NOMO-1 treated with dmso at 0.1 percent for 144 hours (cell line): ENCODE data around the gene CABLES1.

ENCODE experiments used
- DNase-seq: peaks from one replicate; lab custom pipeline; 2025; ENCODE audit not compliant: unreplicated experiment; lab: John Stamatoyannopoulos, UW

Gene CABLES1

GRCh38 chr18:23211146-23211545 lies 75.9 kb downstream of the CABLES1 start:
- no peak for DNase-seq

- no peak for DNase-seq
These were observed 76.9 kb downstream of the CABLES1 start for GRCh38 chr18:23212161-23212560.

DNA sequence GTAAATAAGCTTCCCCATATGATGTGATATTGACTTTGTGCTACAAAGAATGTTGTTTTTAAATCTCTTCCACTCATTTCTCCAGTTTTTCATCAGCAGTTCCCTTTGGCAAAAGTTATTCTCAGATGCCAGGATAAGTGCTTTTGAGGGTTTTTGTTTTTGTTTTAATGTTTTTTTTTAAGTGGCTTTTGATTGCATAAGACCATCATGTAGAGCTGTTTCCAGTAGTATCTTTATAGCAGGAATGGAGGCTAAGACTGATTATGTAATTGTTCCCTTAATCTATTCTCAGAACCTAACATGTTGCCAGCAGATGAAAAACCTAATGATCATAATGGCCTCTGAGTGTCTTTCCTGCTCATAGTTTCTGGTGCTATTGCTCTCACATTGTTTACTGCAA lies 77.9 kb downstream of the CABLES1 start:
- DNase-seq, result no peak

- DNase-seq, result no peak
These were observed 82.5 kb downstream of the CABLES1 start for GRCh38 chr18:23217781-23218180.

GRCh38 chr18:23220355-23220754 lies 85.1 kb downstream of the CABLES1 start:
- no peak for DNase-seq

- no peak for DNase-seq
These were observed 88.4 kb downstream of the CABLES1 start for GRCh38 chr18:23223641-23224040.

DNA sequence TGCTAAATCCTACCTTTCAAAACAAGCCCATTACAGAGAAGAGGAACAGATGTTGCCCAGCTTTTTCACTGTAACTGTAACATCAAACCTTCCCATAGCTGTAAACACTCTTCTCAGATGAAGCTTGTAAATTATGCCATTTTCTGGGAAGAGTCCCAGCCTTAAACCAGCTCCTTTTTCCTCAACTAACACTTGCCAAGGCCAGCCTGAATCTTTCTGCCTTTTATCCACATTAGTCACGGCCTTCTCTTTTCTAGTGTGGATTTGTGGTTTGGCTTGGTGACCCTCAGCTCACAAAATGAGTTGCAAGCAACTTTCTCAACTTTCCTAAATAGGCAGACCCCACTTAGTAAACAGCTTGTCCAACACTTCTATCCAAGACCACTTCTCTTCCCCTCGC lies 90.2 kb downstream of the CABLES1 start:
- DNase-seq, result no peak

GRCh38 chr18:23226391-23226790 lies 91.1 kb downstream of the CABLES1 start:
- no peak for DNase-seq

GRCh38 chr18:23226930-23227725 lies 91.8 kb downstream of the CABLES1 start:
- no peak for DNase-seq

GRCh38 chr18:23227726-23228070 lies 92.4 kb downstream of the CABLES1 start:
- no peak for DNase-seq

GRCh38 chr18:23228102-23229061 lies 93.1 kb downstream of the CABLES1 start:
- DNase-seq, result no peak

DNA sequence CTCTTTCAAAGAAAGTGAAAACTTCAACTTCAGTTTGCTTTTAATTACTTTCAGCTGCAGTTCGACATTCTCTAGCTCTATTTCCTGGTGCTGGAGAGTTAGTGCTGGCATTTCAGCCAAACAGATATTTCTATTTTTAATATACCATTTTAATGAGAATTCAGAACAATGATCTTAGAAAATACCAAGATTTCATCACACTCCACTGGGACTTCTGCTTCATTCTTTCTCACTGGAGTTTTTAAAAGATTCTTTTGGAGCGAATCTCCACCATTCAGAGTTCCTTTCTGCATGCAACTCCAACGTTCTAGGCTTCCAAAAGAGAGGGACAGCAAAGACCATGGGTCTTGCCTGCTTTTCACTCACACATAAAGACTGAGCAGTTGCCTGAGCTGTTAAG lies 94.2 kb downstream of the CABLES1 start:
- no peak for DNase-seq

GRCh38 chr18:23230686-23231085 lies 95.4 kb downstream of the CABLES1 start:
- no peak for DNase-seq

DNA sequence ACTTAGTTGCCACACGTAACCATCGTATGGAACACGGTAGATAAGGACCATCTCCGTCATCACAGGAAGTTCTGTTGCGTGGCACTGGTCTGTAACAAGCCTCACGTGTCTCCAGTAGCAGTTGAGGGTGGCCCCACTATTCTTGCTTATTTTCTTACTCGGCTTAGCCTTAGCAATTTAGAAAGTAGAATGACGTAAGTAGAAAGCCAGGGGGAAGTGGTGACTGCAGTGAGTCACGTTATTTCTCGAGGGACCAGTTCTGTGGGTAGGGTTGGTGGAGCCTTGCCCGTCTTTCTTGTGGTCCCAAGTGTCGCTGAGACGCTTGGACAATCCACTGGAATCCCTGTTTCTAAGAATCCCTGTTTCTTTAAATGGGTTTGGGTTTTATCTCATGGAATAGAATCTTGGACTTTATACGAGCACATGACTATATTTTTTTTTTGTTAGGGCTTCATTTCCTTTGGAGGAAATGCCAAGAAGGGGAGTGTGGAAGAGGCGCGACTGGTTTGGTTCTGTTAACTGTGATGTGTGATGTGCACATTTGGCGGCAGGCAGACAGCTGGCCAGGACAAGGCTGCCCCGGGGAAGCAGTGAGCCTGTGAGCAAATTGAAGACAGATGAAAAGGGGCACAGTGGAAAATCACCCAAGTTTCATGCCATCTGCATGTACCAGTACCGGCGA lies 96.2 kb downstream of the CABLES1 start:
- peak; percentile 97 for DNase-seq

DNA sequence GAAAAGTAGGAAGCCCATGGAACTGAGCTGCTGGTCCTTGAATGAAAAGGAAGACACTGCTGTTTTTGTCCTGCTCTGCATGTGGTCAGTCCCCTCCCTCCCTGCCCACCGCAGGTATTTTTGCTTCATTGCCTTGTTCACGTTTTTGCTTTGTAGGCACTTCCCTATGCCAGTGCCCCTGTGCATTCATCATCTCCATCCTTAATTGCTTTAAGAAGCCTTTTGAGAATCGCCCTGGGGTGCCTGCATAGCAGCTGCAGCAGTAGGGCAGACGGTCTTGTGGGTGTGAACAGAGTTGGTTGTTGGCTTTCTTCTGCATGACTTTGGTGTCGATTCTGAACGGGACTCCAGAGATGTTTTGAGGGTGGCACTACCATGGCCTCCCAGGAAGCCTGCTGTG lies 97.0 kb downstream of the CABLES1 start:
- DNase-seq, result no peak

GRCh38 chr18:23234619-23235018 lies 99.3 kb downstream of the CABLES1 start:
- DNase-seq, result no peak

DNA sequence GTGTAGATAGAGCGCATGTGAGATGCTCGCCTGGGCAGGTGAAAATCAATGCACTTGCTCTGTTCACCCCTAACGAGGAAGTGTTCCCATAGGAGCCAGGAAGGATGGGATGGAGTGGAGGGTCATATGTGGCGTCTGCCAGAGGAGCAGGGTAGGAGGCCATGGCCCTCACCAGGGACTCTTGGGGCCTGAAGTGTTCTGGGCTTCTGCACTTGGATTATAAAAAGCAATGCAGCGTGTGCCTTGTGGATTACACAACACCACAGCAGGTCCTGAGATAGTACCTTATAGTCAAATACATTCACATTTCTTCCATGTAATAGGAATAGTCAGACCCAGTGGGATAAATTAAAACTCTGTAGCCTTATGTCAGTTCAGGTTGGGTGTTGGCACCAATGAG lies 100.1 kb downstream of the CABLES1 start:
- no peak for DNase-seq

DNA sequence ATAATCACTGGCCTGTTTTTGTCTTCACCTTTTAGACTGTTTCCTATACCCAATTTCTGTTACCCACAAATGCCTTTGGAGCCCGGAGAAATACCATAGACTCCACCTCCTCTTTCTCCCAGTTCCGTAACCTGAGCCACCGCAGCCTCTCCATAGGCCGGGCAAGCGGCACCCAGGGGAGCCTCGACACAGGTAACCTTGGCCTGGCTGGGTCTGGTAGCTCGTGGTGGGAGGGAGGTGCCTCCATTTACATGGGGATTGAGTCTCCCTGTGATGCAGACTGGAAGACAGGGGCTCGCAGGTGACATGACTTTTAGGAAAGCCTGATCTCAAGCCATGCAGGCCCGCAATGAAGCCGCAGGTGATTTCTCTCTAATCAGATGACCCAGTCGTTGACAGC lies 100.6 kb downstream of the CABLES1 start:
- no peak for DNase-seq

- no peak for DNase-seq
These were observed 101.7 kb downstream of the CABLES1 start for GRCh38 chr18:23236876-23237468.

- no peak for DNase-seq
These were observed 102.4 kb downstream of the CABLES1 start for GRCh38 chr18:23237524-23238151.

GRCh38 chr18:23238152-23238531 lies 102.9 kb downstream of the CABLES1 start:
- DNase-seq, result no peak
